OCI-LY7 (cell line): Measurements from ENCODE around the gene SLC20A1. TPM values are rescaled to one million over a fixed set of nuclear protein-coding genes. Genes with fewer than 3 reads are reported as not detected.

Experiments
- BruUV-seq: library from RNA; stranded (reverse); fragments of 400-500 nt; replicated peaks from 2 replicates; lab custom pipeline; 2021; lab: Mats Ljungman, UMichigan
- CTCF ChIA-PET: fragments of 300-600 bp; sonication (Branson Sonifier 250); formaldehyde crosslinking; loops from one replicate; lab custom pipeline; 2022; ENCODE audit warnings: antibody characterized with exemption; ENCODE audit not compliant: unreplicated experiment; lab: Charles Lee
- POLR2A ChIA-PET: fragments of 300-600 bp; sonication (Branson Sonifier 250); formaldehyde crosslinking; loops from one replicate; lab custom pipeline; 2022; ENCODE audit warnings: antibody characterized with exemption; lab: Charles Lee
- DNase-seq: peaks from one replicate; pipeline ENCODE4 v3.0.0-alpha.2; 2015; ENCODE audit warnings: low spot score
- H2AFZ ChIP-seq: fragments of 200-600 bp; sonication (generic), shearing (Covaris generic); 2 replicates; pipeline ENCODE4 v1.6.1; 2014; ENCODE audit warnings: mild to moderate bottlenecking, antibody characterized with exemption, low read length, moderate library complexity
- H3K27ac ChIP-seq: fragments of 200-600 bp; sonication (generic); 2 replicates; pipeline ENCODE4 v1.5.1; 2014; ENCODE audit warnings: mixed run types, low read depth, mild to moderate bottlenecking, moderate library complexity, low read length, inconsistent platforms; ENCODE audit not compliant: poor library complexity, severe bottlenecking
- H3K36me3 ChIP-seq: fragments of 200-600 bp; sonication (generic); 2 replicates; pipeline ENCODE4 v1.6.1; 2014; ENCODE audit warnings: mild to moderate bottlenecking, antibody characterized with exemption, low read length, moderate library complexity, mixed read lengths; ENCODE audit not compliant: insufficient read depth
- H3K4me1 ChIP-seq: fragments of 200-600 bp; sonication (generic); 2 replicates; pipeline ENCODE4 v1.5.1; 2014; ENCODE audit warnings: mild to moderate bottlenecking, low read length; ENCODE audit not compliant: insufficient read depth, poor library complexity, severe bottlenecking
- H3K4me2 ChIP-seq: fragments of 200-600 bp; sonication (generic); 2 replicates; pipeline ENCODE4 v1.6.1; 2014; ENCODE audit warnings: mild to moderate bottlenecking, low read length
- H3K4me3 ChIP-seq: fragments of 200-600 bp; sonication (generic); 2 replicates; pipeline ENCODE4 v1.5.1; 2014; ENCODE audit warnings: mild to moderate bottlenecking, low read depth, low read length; ENCODE audit not compliant: poor library complexity, severe bottlenecking
- H3K79me2 ChIP-seq: fragments of 200-600 bp; sonication (generic); 2 replicates; pipeline ENCODE4 v1.6.1; 2016; ENCODE audit warnings: low read depth, mild to moderate bottlenecking, low read length, moderate library complexity, mixed read lengths; ENCODE audit not compliant: insufficient read depth
- H3K9me2 ChIP-seq: fragments of 200-600 bp; sonication (generic); 2 replicates; pipeline ENCODE4 v1.6.1; 2016; ENCODE audit warnings: mild to moderate bottlenecking, low read length, mixed read lengths; ENCODE audit not compliant: insufficient read depth
- H3K9me3 ChIP-seq: fragments of 200-600 bp; sonication (generic); 2 replicates; pipeline ENCODE4 v1.6.1; 2014; ENCODE audit warnings: mild to moderate bottlenecking, mixed run types, low read length, mixed read lengths
- H4K20me1 ChIP-seq: fragments of 200-600 bp; sonication (generic); 2 replicates; pipeline ENCODE4 v1.6.1; 2014; ENCODE audit warnings: mild to moderate bottlenecking, antibody characterized with exemption, low read length, moderate library complexity, mixed read lengths; ENCODE audit not compliant: insufficient read depth
- EZH2phosphoT487 ChIP-seq: fragments of 200-600 bp; sonication (generic); IDR thresholded peaks from 2 replicates; pipeline ENCODE4 v1.6.1; 2018; ENCODE audit warnings: low read depth, borderline replicate concordance, mild to moderate bottlenecking, mixed run types, antibody characterized with exemption, low read length, moderate library complexity, mixed read lengths
- intact Hi-C: fragments of 100-400 bp; cut with micrococcal nuclease; formaldehyde crosslinking; loops from one replicate; pipeline ENCODE4 v1.10.0; 2022; ENCODE audit not compliant: unreplicated experiment
- total RNA-seq, 2 experiments: library from RNA; depleted of rRNA in 1 of 2; stranded (reverse); fragments of >200 nt in 1 of 2; shearing (Covaris generic) in 1 of 2; gene quantifications; 2 replicates each; pipeline ENCODE4 v1.2.3, GENCODE V29; 2014 to 2022
- TF ChIP-seq, protein P1 (sequence below): fragments of 200-600 bp; sonication (generic); conservative IDR thresholded peaks from 2 replicates; pipeline ENCODE4 v1.5.1; 2014; ENCODE audit warnings: mild to moderate bottlenecking, antibody characterized with exemption, low read length, moderate library complexity, mixed read lengths

SLC20A1 gene
- total RNA-seq, 2 experiments from 2014 or later, result 64.8 to 89.5 TPM

DNA sequence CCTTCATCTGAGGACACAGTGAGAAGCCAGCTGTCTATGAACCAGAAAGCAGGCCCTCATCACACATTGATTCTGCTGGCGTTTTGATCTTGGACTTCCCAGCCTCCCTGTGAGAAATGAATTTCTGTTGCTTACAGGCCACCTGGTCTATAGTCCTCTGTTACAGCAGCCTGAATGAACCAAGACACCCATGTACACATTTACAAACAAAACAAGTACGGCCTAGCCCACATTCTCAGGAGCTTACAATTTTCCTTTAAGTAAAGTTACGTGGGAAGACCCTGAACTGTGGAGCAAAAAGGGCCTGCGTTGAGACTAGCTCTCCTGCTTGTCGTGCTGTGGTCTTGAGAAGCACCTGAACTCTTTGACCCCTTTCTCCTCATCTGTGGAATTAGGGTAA lies 12.0 kb upstream of the SLC20A1 start:
- no TSS peak for BruUV-seq
- H4K20me1 ChIP-seq, result no peaks in the 10 kb centered on the region
- H3K9me2 ChIP-seq, result no peaks in the 10 kb centered on the region
- no peak overlapping the region for H3K4me2 ChIP-seq
- H2AFZ ChIP-seq, result no peak overlapping the region
- intact Hi-C loops, result no loop called here
- H3K4me3 ChIP-seq, result no peak overlapping the region
- no peak for DNase-seq
- no peak overlapping the region for H3K27ac ChIP-seq
- H3K36me3 ChIP-seq, result no peaks in the 10 kb centered on the region
- TF ChIP-seq, protein P1, sequence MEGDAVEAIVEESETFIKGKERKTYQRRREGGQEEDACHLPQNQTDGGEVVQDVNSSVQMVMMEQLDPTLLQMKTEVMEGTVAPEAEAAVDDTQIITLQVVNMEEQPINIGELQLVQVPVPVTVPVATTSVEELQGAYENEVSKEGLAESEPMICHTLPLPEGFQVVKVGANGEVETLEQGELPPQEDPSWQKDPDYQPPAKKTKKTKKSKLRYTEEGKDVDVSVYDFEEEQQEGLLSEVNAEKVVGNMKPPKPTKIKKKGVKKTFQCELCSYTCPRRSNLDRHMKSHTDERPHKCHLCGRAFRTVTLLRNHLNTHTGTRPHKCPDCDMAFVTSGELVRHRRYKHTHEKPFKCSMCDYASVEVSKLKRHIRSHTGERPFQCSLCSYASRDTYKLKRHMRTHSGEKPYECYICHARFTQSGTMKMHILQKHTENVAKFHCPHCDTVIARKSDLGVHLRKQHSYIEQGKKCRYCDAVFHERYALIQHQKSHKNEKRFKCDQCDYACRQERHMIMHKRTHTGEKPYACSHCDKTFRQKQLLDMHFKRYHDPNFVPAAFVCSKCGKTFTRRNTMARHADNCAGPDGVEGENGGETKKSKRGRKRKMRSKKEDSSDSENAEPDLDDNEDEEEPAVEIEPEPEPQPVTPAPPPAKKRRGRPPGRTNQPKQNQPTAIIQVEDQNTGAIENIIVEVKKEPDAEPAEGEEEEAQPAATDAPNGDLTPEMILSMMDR, result no peak
- TF ChIP-seq EZH2phosphoT487, result no peak
- CTCF ChIA-PET, result no interaction called here
- POLR2A ChIA-PET, result interaction anchor here (0.7 to 1.1 kb wide), 4 partner anchors 11 to 75 kb away, joined by 3 to 5 read pairs (median 4); no protein-coding TSS in a partner anchor
- H3K9me3 ChIP-seq, result no peaks in the 10 kb centered on the region
- H3K4me1 ChIP-seq, result peaks cover 11% of the 10 kb centered on the region
- no peaks in the 10 kb centered on the region for H3K79me2 ChIP-seq

DNA sequence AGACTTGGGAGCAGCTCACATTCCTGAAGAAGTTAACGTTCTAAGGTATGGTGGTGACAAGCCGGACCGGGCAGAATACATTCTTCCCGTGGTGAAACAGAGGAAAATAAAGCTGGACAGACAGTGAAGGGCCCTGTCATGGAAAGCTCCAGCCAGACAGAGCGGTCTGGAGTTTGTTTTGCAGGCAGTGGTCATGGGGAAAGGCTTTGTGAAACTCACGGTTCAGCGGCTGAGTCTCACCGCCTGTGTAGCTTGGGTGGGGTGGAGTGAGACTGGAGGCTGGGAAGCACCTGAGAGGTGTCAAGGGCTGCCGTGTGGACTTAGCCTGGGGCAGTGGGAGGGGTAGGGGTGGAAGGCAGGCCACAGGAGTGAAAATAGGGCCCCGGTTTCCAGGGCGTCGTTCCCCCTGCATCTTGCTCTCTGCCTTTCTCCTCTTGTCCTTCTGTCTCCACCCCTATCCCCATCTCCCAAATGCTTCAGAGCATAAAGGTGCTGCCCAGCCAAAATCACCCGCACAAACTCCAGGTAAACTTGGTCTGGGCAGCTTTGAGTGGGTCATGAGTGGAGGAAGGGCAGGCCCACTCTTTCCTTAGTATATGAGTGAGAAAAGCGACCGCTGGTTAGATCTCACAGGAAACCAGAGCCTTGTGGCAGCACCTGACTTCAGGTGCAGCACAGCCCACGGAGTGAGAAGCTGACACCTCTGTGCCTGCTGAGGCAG lies 11.4 kb upstream of the SLC20A1 start:
- no peak for TF ChIP-seq EZH2phosphoT487
- TF ChIP-seq, protein P1, result no peak
- Histone ChIP-seq H3K4me2 (no peak overlapping the region), H3K9me3 (no peaks in the 10 kb centered on the region), H3K4me1 (peaks cover 11% of the 10 kb centered on the region), H3K79me2 (no peaks in the 10 kb centered on the region), H3K4me3 (no peak overlapping the region), H3K36me3 (no peaks in the 10 kb centered on the region), H3K27ac (no peak overlapping the region), H4K20me1 (no peaks in the 10 kb centered on the region), H3K9me2 (no peaks in the 10 kb centered on the region), H2AFZ (no peak overlapping the region)
- no TSS peak for BruUV-seq
- ChIA-PET CTCF (no interaction called here), POLR2A (no interaction called here)
- intact Hi-C loops, result no loop called here
- DNase-seq, result no peak

DNA sequence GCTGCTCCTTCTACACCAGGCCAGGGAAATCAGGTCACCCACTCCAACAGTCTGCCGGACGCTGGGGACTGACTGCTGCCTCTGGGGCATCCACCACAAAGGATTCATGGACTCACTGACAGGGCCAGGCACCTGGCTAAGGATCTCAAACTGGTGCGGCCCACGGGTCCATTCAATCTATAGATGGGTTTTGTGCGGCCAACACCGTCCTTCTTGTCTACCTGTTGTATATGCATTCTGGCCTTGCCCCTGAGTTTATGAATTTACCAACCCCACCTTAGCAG lies 10.9 kb upstream of the SLC20A1 start:
- POLR2A ChIA-PET, result interaction anchor here (0.8 kb wide), 1 partner anchor 54 kb away, joined by 3 read pairs; no protein-coding TSS in a partner anchor
- intact Hi-C loops, result no loop called here
- Histone ChIP-seq H3K4me3 (no peak overlapping the region), H3K9me2 (no peaks in the 10 kb centered on the region), H3K4me2 (no peak overlapping the region), H3K36me3 (no peaks in the 10 kb centered on the region), H3K9me3 (no peaks in the 10 kb centered on the region), H3K4me1 (peaks cover 11% of the 10 kb centered on the region), H4K20me1 (no peaks in the 10 kb centered on the region), H3K79me2 (no peaks in the 10 kb centered on the region), H3K27ac (no peak overlapping the region), H2AFZ (no peak overlapping the region)
- no TSS peak for BruUV-seq
- CTCF ChIA-PET, result no interaction called here
- no peak for DNase-seq
- TF ChIP-seq EZH2phosphoT487, result no peak
- TF ChIP-seq, protein P1, result no peak
